PFSK-1 (cell line): ENCODE results near the gene PLEKHH1.

Experiments used
- FOXP2 ChIP-seq: optimal IDR thresholded peaks from 2 replicates; pipeline ENCODE3; 2011; ENCODE audit warnings: borderline replicate concordance, control low read depth, inconsistent platforms; ENCODE audit not compliant: insufficient read depth; ENCODE audit errors: extremely low read length, extremely low read depth
- POLR2AphosphoS5 ChIP-seq: IDR thresholded peaks from 2 replicates; pipeline ENCODE4 v1.6.1; 2012; ENCODE audit warnings: low read depth, mild to moderate bottlenecking, control low read depth, low read length, moderate library complexity
- SIN3A ChIP-seq: IDR thresholded peaks from 2 replicates; pipeline ENCODE4 v1.6.1; 2012; ENCODE audit warnings: mild to moderate bottlenecking, low read length, moderate library complexity, borderline replicate concordance; ENCODE audit not compliant: insufficient read depth
- TAF1 ChIP-seq: IDR thresholded peaks from 2 replicates; pipeline ENCODE4 v1.6.1; 2012; ENCODE audit warnings: low read length, control low read depth, borderline replicate concordance; ENCODE audit not compliant: insufficient read depth
- TF ChIP-seq, protein P1 (sequence below), 2 experiments: IDR thresholded peaks; 2 replicates each; pipeline versions ENCODE4 v1.6.1 to v1.8.0; 2011 to 2012; ENCODE audit warnings: low read depth in 2 of 2, low read length in 2 of 2, control low read depth in 1 of 2, inconsistent platforms in 1 of 2, mild to moderate bottlenecking in 1 of 2, moderate library complexity in 1 of 2; ENCODE audit not compliant: insufficient read depth in 1 of 2

PLEKHH1 gene

DNA sequence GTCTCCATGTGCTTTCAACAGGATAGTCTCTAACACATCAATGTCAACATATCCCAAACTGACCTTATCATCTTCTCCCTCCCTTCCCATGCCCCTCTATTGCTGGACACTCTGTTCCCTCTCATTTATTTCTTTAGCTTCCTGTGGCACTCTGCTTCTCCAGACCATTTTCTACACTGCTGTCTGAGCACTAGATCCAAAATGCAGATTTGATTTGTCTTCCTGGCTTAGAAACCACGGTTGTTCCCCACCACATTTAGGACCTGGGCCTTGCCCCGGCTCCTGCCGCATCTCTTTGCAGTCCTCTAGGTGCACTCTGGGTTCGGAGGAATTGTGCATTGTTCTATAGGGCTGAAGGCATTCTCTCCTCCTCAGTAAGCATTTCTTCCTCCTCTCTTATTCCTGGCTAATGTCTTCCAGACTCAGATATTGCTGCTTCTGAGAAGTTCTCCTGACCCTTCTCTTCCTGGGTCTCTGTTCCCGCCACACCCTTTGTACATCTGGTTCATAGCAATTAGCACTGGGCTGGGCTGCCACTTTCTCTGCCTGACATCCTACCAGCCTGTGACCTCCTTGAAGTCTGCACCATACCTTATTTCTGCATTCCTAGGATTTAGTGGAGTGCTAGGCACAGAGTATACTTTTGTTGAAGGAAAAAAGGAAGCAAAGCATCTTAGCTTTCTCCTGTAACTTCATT is 100.5 kb downstream of the PLEKHH1 start:
- TF ChIP-seq POLR2AphosphoS5 (no peak), SIN3A (no peak), TAF1 (no peak), FOXP2 (no peak)
- TF ChIP-seq, protein P1, sequence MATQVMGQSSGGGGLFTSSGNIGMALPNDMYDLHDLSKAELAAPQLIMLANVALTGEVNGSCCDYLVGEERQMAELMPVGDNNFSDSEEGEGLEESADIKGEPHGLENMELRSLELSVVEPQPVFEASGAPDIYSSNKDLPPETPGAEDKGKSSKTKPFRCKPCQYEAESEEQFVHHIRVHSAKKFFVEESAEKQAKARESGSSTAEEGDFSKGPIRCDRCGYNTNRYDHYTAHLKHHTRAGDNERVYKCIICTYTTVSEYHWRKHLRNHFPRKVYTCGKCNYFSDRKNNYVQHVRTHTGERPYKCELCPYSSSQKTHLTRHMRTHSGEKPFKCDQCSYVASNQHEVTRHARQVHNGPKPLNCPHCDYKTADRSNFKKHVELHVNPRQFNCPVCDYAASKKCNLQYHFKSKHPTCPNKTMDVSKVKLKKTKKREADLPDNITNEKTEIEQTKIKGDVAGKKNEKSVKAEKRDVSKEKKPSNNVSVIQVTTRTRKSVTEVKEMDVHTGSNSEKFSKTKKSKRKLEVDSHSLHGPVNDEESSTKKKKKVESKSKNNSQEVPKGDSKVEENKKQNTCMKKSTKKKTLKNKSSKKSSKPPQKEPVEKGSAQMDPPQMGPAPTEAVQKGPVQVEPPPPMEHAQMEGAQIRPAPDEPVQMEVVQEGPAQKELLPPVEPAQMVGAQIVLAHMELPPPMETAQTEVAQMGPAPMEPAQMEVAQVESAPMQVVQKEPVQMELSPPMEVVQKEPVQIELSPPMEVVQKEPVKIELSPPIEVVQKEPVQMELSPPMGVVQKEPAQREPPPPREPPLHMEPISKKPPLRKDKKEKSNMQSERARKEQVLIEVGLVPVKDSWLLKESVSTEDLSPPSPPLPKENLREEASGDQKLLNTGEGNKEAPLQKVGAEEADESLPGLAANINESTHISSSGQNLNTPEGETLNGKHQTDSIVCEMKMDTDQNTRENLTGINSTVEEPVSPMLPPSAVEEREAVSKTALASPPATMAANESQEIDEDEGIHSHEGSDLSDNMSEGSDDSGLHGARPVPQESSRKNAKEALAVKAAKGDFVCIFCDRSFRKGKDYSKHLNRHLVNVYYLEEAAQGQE (IDR thresholded peaks at IDR 0.05; ENCODE audit: insufficient read depth in 1 of 2, low read depth in 2 of 2, low read length in 2 of 2): no peak

DNA sequence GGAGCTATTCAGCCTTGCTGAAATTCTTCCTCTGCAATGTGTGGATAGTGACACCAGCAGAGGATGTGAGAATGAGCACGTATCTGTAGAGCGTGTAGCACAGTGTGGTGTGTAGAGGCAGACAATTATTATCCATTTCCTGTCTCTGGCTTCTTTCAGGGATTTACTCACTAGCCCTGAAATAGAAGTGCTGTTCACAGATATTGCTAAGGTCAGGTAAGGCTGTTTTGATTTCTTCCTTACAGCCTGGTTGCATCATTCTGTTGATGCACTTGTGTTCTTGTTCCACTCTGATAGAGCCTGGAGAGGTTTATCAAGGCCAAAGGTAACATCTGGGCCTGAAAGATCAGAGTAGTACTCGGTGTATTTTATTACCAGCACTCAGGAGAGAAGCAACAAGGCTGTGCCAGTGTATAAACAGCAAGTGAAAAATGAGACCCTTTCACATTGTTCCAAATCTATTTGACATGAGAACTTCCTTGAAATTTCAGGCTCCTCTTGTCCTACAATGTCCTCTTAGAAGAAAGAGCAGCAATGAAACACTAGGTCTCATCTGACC is 103.3 kb downstream of the PLEKHH1 start:
- TF ChIP-seq TAF1 (no peak), SIN3A (no peak), POLR2AphosphoS5 (no peak), FOXP2 (no peak)
- TF ChIP-seq, protein P1 (IDR thresholded peaks at IDR 0.05; ENCODE audit: insufficient read depth in 1 of 2, low read depth in 2 of 2, low read length in 2 of 2): no peak

DNA sequence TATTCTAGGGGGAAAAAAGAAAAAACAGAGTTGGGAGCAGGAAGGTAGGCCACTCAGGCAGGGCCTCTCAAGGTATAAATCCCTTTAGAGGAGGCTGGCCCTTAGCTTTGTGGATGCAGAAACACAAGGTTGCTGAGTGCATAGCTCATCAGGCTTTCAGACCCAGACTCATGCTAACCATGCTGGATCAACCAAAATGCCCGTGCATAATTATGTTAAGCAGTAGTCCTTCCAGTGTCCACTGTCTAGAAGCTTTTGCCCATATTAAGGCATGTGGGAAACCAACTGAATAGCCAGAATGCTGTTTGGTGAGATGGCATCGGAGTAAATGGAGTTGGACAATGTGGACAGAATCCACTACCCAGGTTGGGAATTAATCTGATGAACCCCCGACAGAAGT is 105.6 kb downstream of the PLEKHH1 start:
- TF ChIP-seq POLR2AphosphoS5 (no peak), TAF1 (no peak), FOXP2 (no peak), SIN3A (no peak)
- TF ChIP-seq, protein P1 (IDR thresholded peaks at IDR 0.05; ENCODE audit: insufficient read depth in 1 of 2, low read depth in 2 of 2, low read length in 2 of 2): no peak
